H1 (cell line): ENCODE results near the gene PAX6. TPM values are rescaled to one million over a fixed set of nuclear protein-coding genes. Genes with fewer than 3 reads are reported as not detected.

Experiments used
- CTCF ChIA-PET: fragments of 300-600 bp; sonication (Branson Sonifier 250); formaldehyde crosslinking; loops from one replicate; lab custom pipeline; 2021; ENCODE audit not compliant: partially characterized antibody; lab: Charles Lee
- POLR2A ChIA-PET: fragments of 300-600 bp; sonication (Branson Sonifier 250); formaldehyde crosslinking; loops from one replicate; lab custom pipeline; 2021; ENCODE audit warnings: inconsistent platforms; ENCODE audit not compliant: partially characterized antibody; lab: Charles Lee
- DNase-seq, 2 experiments: peaks; one replicate each; pipeline versions ENCODE4 v3.0.0 to v3.0.0-alpha.2; 2010 to 2022; ENCODE audit warnings: low spot score in 2 of 2, low read depth in 1 of 2, mixed read lengths in 1 of 2
- FAIRE-seq: peaks from 2 replicates; lab custom pipeline; 2011; peaks lifted over from hg19 to GRCh38; lab: Jason Lieb, UNC
- H2AFZ ChIP-seq: 2 replicates; pipeline ENCODE4 v1.8.1; 2012; ENCODE audit warnings: low read length, inconsistent platforms
- H2AK5ac ChIP-seq: 2 replicates; pipeline ENCODE4 v1.6.1; 2013; ENCODE audit warnings: low read depth, low read length
- H2BK120ac ChIP-seq: replicated peaks from 2 replicates; pipeline ENCODE3; 2013; ENCODE audit warnings: low read depth, low read length, inconsistent platforms
- H2BK12ac ChIP-seq: 2 replicates; pipeline ENCODE4 v1.6.1; 2013; ENCODE audit warnings: low read depth, low read length
- H2BK15ac ChIP-seq: 2 replicates; pipeline ENCODE4 v1.6.1; 2013; ENCODE audit warnings: low read length
- H2BK20ac ChIP-seq: 2 replicates; pipeline ENCODE4 v1.6.1; 2013; ENCODE audit warnings: low read length
- H2BK5ac ChIP-seq: 2 replicates; pipeline ENCODE4 v1.6.1; 2013; ENCODE audit warnings: low read depth, low read length
- H3K14ac ChIP-seq: 2 replicates; pipeline ENCODE4 v1.6.1; 2013; ENCODE audit warnings: inconsistent platforms; ENCODE audit not compliant: insufficient read length
- H3K18ac ChIP-seq: 2 replicates; pipeline ENCODE4 v1.6.1; 2013; ENCODE audit warnings: low read length; ENCODE audit errors: extremely low read depth
- H3K23ac ChIP-seq: 2 replicates; pipeline ENCODE4 v1.6.1; 2013; ENCODE audit warnings: inconsistent platforms; ENCODE audit not compliant: insufficient read length
- H3K23me2 ChIP-seq: 2 replicates; pipeline ENCODE4 v1.6.1; 2013; ENCODE audit warnings: low read depth, low read length
- H3K27ac ChIP-seq: 2 replicates; pipeline ENCODE4 v1.6.1; 2011; ENCODE audit warnings: low read depth, low read length, inconsistent platforms
- H3K27me3 ChIP-seq, 4 experiments: replicated peaks in 1 of 4; 1 replicate in 1 of 4; 2 replicates in 3 of 4; pipeline versions ENCODE4 v1.6.1 to v1.8.1; 2011 to 2013; ENCODE audit warnings: low read length in 3 of 4, mild to moderate bottlenecking in 3 of 4, inconsistent platforms in 2 of 4, mixed read lengths in 2 of 4, moderate library complexity in 1 of 4; ENCODE audit not compliant: control insufficient read depth in 3 of 4, insufficient read depth in 3 of 4; ENCODE audit errors: extremely low read depth in 1 of 4
- H3K36me3 ChIP-seq, 4 experiments: 2 replicates each; pipeline versions ENCODE4 v1.6.1 to v1.8.1; 2011 to 2013; ENCODE audit warnings: mild to moderate bottlenecking in 4 of 4, low read length in 3 of 4, moderate library complexity in 2 of 4, control low read depth in 1 of 4, inconsistent platforms in 1 of 4; ENCODE audit not compliant: insufficient read depth in 4 of 4, control insufficient read depth in 2 of 4
- H3K4ac ChIP-seq: replicated peaks from 2 replicates; pipeline ENCODE3; 2013; ENCODE audit warnings: low read length, low read depth, mixed read lengths, inconsistent platforms; ENCODE audit not compliant: insufficient read length
- H3K4me1 ChIP-seq, 4 experiments: replicated peaks in 1 of 4; 1 replicate in 1 of 4; 2 replicates in 3 of 4; pipeline versions ENCODE4 v1.6.1 to v1.8.1; 2011 to 2013; ENCODE audit warnings: low read length in 3 of 4, inconsistent platforms in 2 of 4, mixed read lengths in 1 of 4; ENCODE audit not compliant: insufficient read depth in 4 of 4, control insufficient read depth in 3 of 4
- H3K4me2 ChIP-seq, 2 experiments: 2 replicates each; pipeline versions ENCODE4 v1.6.1 to v1.8.1; 2011 to 2013; ENCODE audit warnings: low read depth in 2 of 2, low read length in 2 of 2, control low read depth in 1 of 2, inconsistent platforms in 1 of 2, mild to moderate bottlenecking in 1 of 2; ENCODE audit not compliant: insufficient read depth in 1 of 2
- H3K4me3 ChIP-seq, 4 experiments: fragments of 200-600, 300-600 bp in 1 of 4; sonication (generic), shearing (Covaris generic), sonication (Bioruptor Twin) in 1 of 4; 2 replicates each; pipeline versions ENCODE4 v1.5.1 to v1.8.1; 2011 to 2016; ENCODE audit warnings: low read length in 4 of 4, low read depth in 3 of 4, control low read depth in 2 of 4, inconsistent platforms in 2 of 4, mild to moderate bottlenecking in 2 of 4, mixed read lengths in 1 of 4, moderate library complexity in 1 of 4; ENCODE audit not compliant: insufficient read depth in 2 of 4; ENCODE audit errors: extremely low read depth in 1 of 4
- H3K56ac ChIP-seq: replicated peaks from 2 replicates; pipeline ENCODE3; 2013; ENCODE audit warnings: low read depth, mild to moderate bottlenecking, mixed read lengths, low read length, inconsistent platforms; ENCODE audit not compliant: insufficient read length
- H3K79me1 ChIP-seq: 2 replicates; pipeline ENCODE4 v1.6.1; 2013; ENCODE audit warnings: low read depth, low read length, control low read depth
- H3K79me2 ChIP-seq, 2 experiments: 2 replicates each; pipeline versions ENCODE4 v1.6.1 to v1.8.1; 2012 to 2013; ENCODE audit warnings: low read length in 2 of 2, mild to moderate bottlenecking in 2 of 2, inconsistent platforms in 1 of 2; ENCODE audit not compliant: insufficient read depth in 2 of 2, control insufficient read depth in 1 of 2
- H3K9ac ChIP-seq, 4 experiments: replicated peaks in 1 of 4; 1 replicate in 1 of 4; 2 replicates in 3 of 4; pipeline versions ENCODE4 v1.6.1 to v1.8.1; 2011 to 2013; ENCODE audit warnings: low read depth in 3 of 4, low read length in 3 of 4, control low read depth in 2 of 4, mild to moderate bottlenecking in 2 of 4, moderate library complexity in 2 of 4, inconsistent platforms in 1 of 4; ENCODE audit errors: extremely low read depth in 1 of 4
- H3K9me3 ChIP-seq, 2 experiments: 2 replicates each; pipeline versions ENCODE4 v1.6.1 to v1.8.1; 2012 to 2013; ENCODE audit warnings: mild to moderate bottlenecking in 2 of 2, moderate library complexity in 2 of 2, control low read depth in 1 of 2, inconsistent platforms in 1 of 2, low read depth in 1 of 2, low read length in 1 of 2, mixed read lengths in 1 of 2; ENCODE audit not compliant: insufficient read depth in 2 of 2
- H4K20me1 ChIP-seq, 2 experiments: replicated peaks in 1 of 2; 2 replicates each; pipeline versions ENCODE3 to v1.8.1; 2011 to 2013; ENCODE audit warnings: inconsistent platforms in 2 of 2, low read length in 2 of 2, mild to moderate bottlenecking in 1 of 2; ENCODE audit not compliant: insufficient read depth in 2 of 2, control insufficient read depth in 1 of 2
- H4K5ac ChIP-seq: 2 replicates; pipeline ENCODE4 v1.6.1; 2013; ENCODE audit warnings: low read length, low read depth, mixed read lengths, inconsistent platforms; ENCODE audit not compliant: insufficient read length
- H4K8ac ChIP-seq: 2 replicates; pipeline ENCODE4 v1.8.0; 2013; ENCODE audit warnings: mild to moderate bottlenecking, moderate library complexity, low read length, inconsistent platforms; ENCODE audit not compliant: insufficient read depth; ENCODE audit errors: extremely low read depth
- H4K91ac ChIP-seq: replicated peaks from 2 replicates; pipeline ENCODE3; 2013; ENCODE audit warnings: low read length, mixed read lengths, inconsistent platforms; ENCODE audit not compliant: insufficient read length
- BACH1 ChIP-seq: IDR thresholded peaks from 2 replicates; pipeline ENCODE4 v1.6.1; 2012; ENCODE audit warnings: low read length, improper control_type of control experiment
- CTBP2 ChIP-seq: IDR thresholded peaks from 2 replicates; pipeline ENCODE4 v1.7.0; 2011; ENCODE audit warnings: borderline replicate concordance, mild to moderate bottlenecking, moderate library complexity, mixed read lengths, low read length; ENCODE audit not compliant: insufficient read depth, insufficient read length
- HDAC6 ChIP-seq: IDR thresholded peaks from one replicate; pipeline ENCODE4 v1.7.1; 2012; ENCODE audit warnings: low read depth, mild to moderate bottlenecking, inconsistent platforms, low read length, moderate library complexity
- KDM1A ChIP-seq: fragments of 200-600, 300-600 bp; sonication (generic); IDR thresholded peaks from 2 replicates; pipeline ENCODE4 v1.7.1; 2016; ENCODE audit warnings: mild to moderate bottlenecking, low read length, borderline replicate concordance
- NANOG ChIP-seq: IDR thresholded peaks from 2 replicates; pipeline ENCODE4 v1.6.1; 2011; ENCODE audit warnings: low read length, low read depth, mild to moderate bottlenecking, inconsistent platforms; ENCODE audit not compliant: insufficient read depth, poor library complexity, severe bottlenecking
- NRF1 ChIP-seq: IDR thresholded peaks from 2 replicates; pipeline ENCODE4 v1.6.1; 2011; ENCODE audit warnings: mild to moderate bottlenecking, low read depth, low read length, improper control_type of control experiment
- POLR2A ChIP-seq, 2 experiments: IDR thresholded peaks; 1 replicate in 1 of 2; 2 replicates in 1 of 2; pipeline ENCODE4 v1.6.1; 2011; ENCODE audit warnings: low read depth in 2 of 2, low read length in 2 of 2, mild to moderate bottlenecking in 2 of 2; ENCODE audit errors: control extremely low read depth in 1 of 2
- RAD21 ChIP-seq, 2 experiments: IDR thresholded peaks in 1 of 2; conservative IDR thresholded peaks in 1 of 2; 2 replicates each; pipeline ENCODE4 v1.6.1; 2011; ENCODE audit warnings: low read depth in 2 of 2, low read length in 2 of 2, improper control_type of control experiment in 1 of 2, inconsistent platforms in 1 of 2, mild to moderate bottlenecking in 1 of 2, moderate library complexity in 1 of 2
- RFX5 ChIP-seq: IDR thresholded peaks from 2 replicates; pipeline ENCODE4 v1.6.1; 2011; ENCODE audit warnings: low read depth, low read length, improper control_type of control experiment, borderline replicate concordance
- SAP30 ChIP-seq: fragments of 300-600 bp; sonication (generic); IDR thresholded peaks from 2 replicates; pipeline ENCODE4 v1.7.1; 2012; ENCODE audit warnings: low read length, moderate library complexity, mild to moderate bottlenecking, inconsistent platforms; ENCODE audit not compliant: insufficient read depth, insufficient replicate concordance
- SIN3A ChIP-seq, 2 experiments: IDR thresholded peaks in 1 of 2; conservative IDR thresholded peaks in 1 of 2; 2 replicates each; pipeline ENCODE4 v1.6.1; 2011 to 2012; ENCODE audit warnings: low read length in 2 of 2, improper control_type of control experiment in 1 of 2, low read depth in 1 of 2, mild to moderate bottlenecking in 1 of 2
- TAF1 ChIP-seq: IDR thresholded peaks from 2 replicates; pipeline ENCODE4 v1.6.1; 2011; ENCODE audit warnings: mild to moderate bottlenecking, low read depth, low read length
- YY1 ChIP-seq: IDR thresholded peaks from 2 replicates; pipeline ENCODE4 v1.6.1; 2011; ENCODE audit warnings: low read depth, mild to moderate bottlenecking, low read length
- ZNF274 ChIP-seq: IDR thresholded peaks from 2 replicates; pipeline ENCODE4 v1.7.0; 2012; ENCODE audit warnings: low read length, borderline replicate concordance; ENCODE audit errors: extremely low read depth
- polyA plus RNA-seq, 7 experiments: library from polyadenylated mRNA; depleted of rRNA in 3 of 7; stranded (reverse) in 5 of 7; unstranded in 2 of 7; fragments of >200 nt in 5 of 7; fragments of 200-250 nt in 2 of 7; gene quantifications; 1 replicate in 5 of 7; 2 replicates in 1 of 7; 4 replicates in 1 of 7; pipeline versions ENCODE4 v1.2.1 to v1.2.3, GENCODE V29; 2011 to 2013; ENCODE audit warnings: missing spikeins in 2 of 7, mixed read lengths in 2 of 7
- total RNA-seq: library from RNA; stranded (reverse); fragmentation: NEBNext Ultra II Directional; extraction: Animal tissue kit (Norgen Biotek cat#: 25700); gene quantifications from 2 replicates; pipeline ENCODE4 v1.2.1, GENCODE V29; 2021

The PAX6 gene
- total and polyA plus RNA-seq, 2 of the 8 experiments (the other 6 are each of a cell fraction or from before 2014, with no cell fraction given) = 0.30 to 0.65 TPM

DNA sequence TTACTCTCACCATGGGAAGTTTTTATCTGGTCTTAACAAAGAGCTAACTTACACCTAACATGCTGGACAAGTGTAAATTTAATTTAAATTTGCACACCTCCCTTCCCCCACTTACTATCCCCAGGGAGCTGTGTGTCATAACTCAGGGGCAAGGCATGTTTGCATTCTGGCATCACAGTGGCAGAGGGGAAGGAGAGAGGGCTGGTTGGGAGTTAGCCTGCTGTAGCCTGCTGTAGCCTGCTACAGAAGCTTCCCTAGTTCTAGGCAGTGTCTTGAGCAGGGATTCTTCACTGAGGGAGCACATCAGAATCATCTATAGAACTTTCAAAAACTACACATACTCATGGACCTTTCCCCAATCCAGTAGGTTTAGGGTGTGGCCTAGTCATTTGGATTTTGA lies 49.3 kb upstream of the PAX6 start:
- no peak overlapping the region for H4K91ac ChIP-seq
- H3K56ac ChIP-seq = no peak overlapping the region
- H4K8ac ChIP-seq = no peak overlapping the region
- no peak overlapping the region for H3K18ac ChIP-seq
- CTCF ChIA-PET = interaction anchor here (0.7 to 1.7 kb wide), 6 partner anchors 11 to 139 kb away, joined by 3 to 5 read pairs (median 4); no protein-coding TSS in a partner anchor
- no peak overlapping the region for H2BK20ac ChIP-seq
- H2AFZ ChIP-seq = no peak overlapping the region
- H2BK12ac ChIP-seq = no peak overlapping the region
- no peak overlapping the region for H2BK5ac ChIP-seq
- H4K20me1 ChIP-seq = no peaks in the 10 kb centered on the region
- no peaks in the 10 kb centered on the region for H3K79me1 ChIP-seq
- H3K4ac ChIP-seq = no peak overlapping the region
- H3K23ac ChIP-seq = no peak overlapping the region
- H3K4me2 ChIP-seq = no peak overlapping the region
- no peak for DNase-seq
- H3K4me3 ChIP-seq = no peak overlapping the region
- no peak for FAIRE-seq
- H3K27me3 ChIP-seq = 0 out of 7 replicates have a peak, but pooled peaks cover 0 to 1% (median 0%) of the 10 kb centered on the region in 4 experiments
- no peak overlapping the region for H2BK120ac ChIP-seq
- H3K9me3 ChIP-seq = no peaks in the 10 kb centered on the region; a peak in 2 of 4 replicates
- H2BK15ac ChIP-seq = no peak overlapping the region; the same call in 1 of the 2 replicates
- POLR2A ChIA-PET = no interaction called here
- H2AK5ac ChIP-seq = no peak overlapping the region
- no peaks in the 10 kb centered on the region for H3K23me2 ChIP-seq
- no peak overlapping the region for H3K14ac ChIP-seq
- H3K36me3 ChIP-seq = peaks cover 0 to 4% (median 0%) of the 10 kb centered on the region in 4 experiments; a peak in 1 of 8 replicates
- no peak overlapping the region for H3K27ac ChIP-seq
- no peak overlapping the region for H3K9ac ChIP-seq
- no peaks in the 10 kb centered on the region for H3K79me2 ChIP-seq
- peaks cover 0 to 11% (median 10%) of the 10 kb centered on the region in 4 experiments; a peak in 3 of 7 replicates for H3K4me1 ChIP-seq
- H4K5ac ChIP-seq = no peak overlapping the region
- TF ChIP-seq KDM1A = no peak
- no peak for TF ChIP-seq SAP30
- TF ChIP-seq RFX5 = no peak
- no peak for TF ChIP-seq RAD21 (IDR thresholded peaks at IDR 0.05 in 1 of 2, conservative IDR thresholded peaks at IDR 0.05 in 1 of 2; ENCODE audit: low read depth in 2 of 2, low read length in 2 of 2)
- TF ChIP-seq POLR2A (IDR thresholded peaks at IDR 0.05; ENCODE audit: control extremely low read depth in 1 of 2, low read depth in 2 of 2, low read length in 2 of 2) = no peak
- TF ChIP-seq SIN3A (conservative IDR thresholded peaks at IDR 0.05 in 1 of 2, IDR thresholded peaks at IDR 0.05 in 1 of 2; ENCODE audit: low read depth in 1 of 2, low read length in 2 of 2) = no peak
- no peak for TF ChIP-seq CTBP2
- no peak for TF ChIP-seq NANOG
- TF ChIP-seq YY1 = no peak
- no peak for TF ChIP-seq ZNF274
- no peak for TF ChIP-seq BACH1
- no peak for TF ChIP-seq TAF1
- TF ChIP-seq HDAC6 = no peak
- TF ChIP-seq NRF1 = no peak
